Omental fat pad (tissue), 4 donors: ENCODE results near the gene LBHD2. TPM values are rescaled to one million over a fixed set of nuclear protein-coding genes. Genes with fewer than 3 reads are reported as not detected.
A peak's percentile ranks its signal among the peaks of the same experiment; 100 is the strongest.

Experiments
- ATAC-seq: fragments of 150-250 bp; one replicate; pipeline ENCODE4 v1.9.1; 2016; ENCODE audit warnings: mild to moderate bottlenecking, moderate library complexity; ENCODE audit not compliant: low FRiP score
- DNase-seq: peaks from one replicate; pipeline ENCODE4 v3.0.0-alpha.2; 2019; ENCODE audit warnings: low spot score
- total RNA-seq, 4 donors: library from RNA; depleted of rRNA; stranded (reverse); fragments of >200 nt; gene quantifications; one replicate each; pipeline ENCODE4 v1.1.0, GENCODE V29; 2016
- TF ChIP-seq, protein P1 (sequence below), 3 donors: fragments of 450-650 bp; IDR thresholded peaks; one replicate each; pipeline ENCODE4 v1.5.1; 2016 to 2017; ENCODE audit warnings: antibody characterized with exemption in 3 of 3, mild to moderate bottlenecking in 3 of 3, moderate library complexity in 2 of 3

Gene LBHD2
- total RNA-seq, 4 donors from 2014 or later: 6.3 TPM; not detected in 3

DNA sequence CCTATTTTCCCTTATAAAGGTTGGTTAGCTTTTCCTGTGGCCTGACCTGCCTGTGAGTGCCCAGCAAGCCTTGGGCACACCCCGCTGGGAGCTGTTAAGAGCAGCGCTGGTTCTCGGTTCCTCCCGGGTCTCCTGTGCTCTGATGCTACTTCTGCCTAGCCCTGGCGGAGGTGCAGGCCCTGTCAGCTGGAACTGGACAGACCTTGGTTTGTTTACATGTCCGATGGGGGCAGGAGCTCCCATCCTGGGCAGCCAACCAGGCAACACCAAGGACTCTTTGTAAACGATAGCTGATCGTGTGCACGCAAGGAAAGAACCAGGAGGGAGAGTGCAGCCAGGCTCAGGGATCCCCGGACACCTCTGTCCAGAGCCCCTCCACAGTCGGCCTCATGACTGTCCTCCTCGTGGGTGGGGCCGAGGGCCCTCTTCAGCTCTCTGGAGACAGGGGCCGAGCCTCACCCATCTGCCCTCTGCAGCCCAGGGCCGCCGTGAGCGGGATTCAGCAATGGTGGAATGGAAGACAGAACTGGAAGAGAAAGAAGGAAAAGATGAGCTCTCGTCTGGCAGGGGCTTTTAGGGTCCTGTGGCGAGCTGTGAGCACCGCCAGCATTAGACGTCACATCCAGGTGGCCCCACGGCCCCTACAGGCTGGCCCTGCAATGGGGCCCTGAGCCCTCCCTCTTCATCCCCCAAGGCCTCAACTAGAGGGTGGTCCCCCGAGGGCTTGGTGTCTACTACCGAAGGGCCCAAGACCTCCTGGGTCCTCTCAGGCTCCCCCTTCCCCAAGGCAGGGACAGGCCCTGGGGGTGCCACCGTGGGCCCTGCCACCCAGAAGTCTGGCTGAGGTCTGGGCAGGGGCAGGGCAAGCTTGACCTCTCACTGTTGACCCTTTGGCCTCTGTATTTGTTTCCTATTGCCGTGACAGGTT is 51.6 kb downstream of the LBHD2 start:
- ATAC-seq (no peak), DNase-seq (no peak)
- TF ChIP-seq, protein P1, sequence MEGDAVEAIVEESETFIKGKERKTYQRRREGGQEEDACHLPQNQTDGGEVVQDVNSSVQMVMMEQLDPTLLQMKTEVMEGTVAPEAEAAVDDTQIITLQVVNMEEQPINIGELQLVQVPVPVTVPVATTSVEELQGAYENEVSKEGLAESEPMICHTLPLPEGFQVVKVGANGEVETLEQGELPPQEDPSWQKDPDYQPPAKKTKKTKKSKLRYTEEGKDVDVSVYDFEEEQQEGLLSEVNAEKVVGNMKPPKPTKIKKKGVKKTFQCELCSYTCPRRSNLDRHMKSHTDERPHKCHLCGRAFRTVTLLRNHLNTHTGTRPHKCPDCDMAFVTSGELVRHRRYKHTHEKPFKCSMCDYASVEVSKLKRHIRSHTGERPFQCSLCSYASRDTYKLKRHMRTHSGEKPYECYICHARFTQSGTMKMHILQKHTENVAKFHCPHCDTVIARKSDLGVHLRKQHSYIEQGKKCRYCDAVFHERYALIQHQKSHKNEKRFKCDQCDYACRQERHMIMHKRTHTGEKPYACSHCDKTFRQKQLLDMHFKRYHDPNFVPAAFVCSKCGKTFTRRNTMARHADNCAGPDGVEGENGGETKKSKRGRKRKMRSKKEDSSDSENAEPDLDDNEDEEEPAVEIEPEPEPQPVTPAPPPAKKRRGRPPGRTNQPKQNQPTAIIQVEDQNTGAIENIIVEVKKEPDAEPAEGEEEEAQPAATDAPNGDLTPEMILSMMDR (IDR thresholded peaks at IDR 0.05): no peak

- DNase-seq (no peak), ATAC-seq (peak; percentile 74)
- TF ChIP-seq, protein P1 (IDR thresholded peaks at IDR 0.05): no peak
These were observed 52.6 kb downstream of the LBHD2 start for GRCh38 chr14:103136388-103137271.

DNA sequence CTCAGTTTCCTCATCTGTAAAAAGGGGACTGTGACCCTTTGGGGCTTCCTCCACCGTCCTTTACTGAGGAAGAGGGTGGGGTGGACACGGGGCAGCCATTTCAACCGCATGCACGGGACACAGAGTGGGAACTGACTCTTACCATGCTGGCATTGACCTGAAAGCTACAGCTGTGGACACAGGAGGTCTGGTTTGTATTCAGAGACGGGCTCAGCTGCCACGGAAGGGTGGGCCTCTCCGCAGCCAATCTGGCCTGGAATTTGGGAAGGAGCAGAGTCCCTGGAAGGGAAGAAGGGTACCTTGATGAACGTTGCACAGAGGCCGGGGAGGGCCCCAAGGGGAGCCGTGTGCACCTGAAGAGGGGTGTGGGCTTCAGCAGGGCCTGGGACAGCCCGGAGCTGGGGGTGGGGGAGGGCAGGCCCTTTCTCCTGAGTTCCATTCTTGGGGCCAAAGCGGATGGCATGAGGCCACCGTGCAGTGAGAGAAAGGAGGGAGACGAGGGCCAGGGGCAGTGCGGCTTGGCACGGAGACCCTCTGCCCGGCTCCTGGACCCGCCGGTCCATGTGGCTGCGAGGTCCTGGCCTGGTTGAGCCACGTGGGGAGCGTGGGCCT is 53.8 kb downstream of the LBHD2 start:
- no peak for DNase-seq
- ATAC-seq: peak; percentile 1
- TF ChIP-seq, protein P1 (IDR thresholded peaks at IDR 0.05): no peak

DNA sequence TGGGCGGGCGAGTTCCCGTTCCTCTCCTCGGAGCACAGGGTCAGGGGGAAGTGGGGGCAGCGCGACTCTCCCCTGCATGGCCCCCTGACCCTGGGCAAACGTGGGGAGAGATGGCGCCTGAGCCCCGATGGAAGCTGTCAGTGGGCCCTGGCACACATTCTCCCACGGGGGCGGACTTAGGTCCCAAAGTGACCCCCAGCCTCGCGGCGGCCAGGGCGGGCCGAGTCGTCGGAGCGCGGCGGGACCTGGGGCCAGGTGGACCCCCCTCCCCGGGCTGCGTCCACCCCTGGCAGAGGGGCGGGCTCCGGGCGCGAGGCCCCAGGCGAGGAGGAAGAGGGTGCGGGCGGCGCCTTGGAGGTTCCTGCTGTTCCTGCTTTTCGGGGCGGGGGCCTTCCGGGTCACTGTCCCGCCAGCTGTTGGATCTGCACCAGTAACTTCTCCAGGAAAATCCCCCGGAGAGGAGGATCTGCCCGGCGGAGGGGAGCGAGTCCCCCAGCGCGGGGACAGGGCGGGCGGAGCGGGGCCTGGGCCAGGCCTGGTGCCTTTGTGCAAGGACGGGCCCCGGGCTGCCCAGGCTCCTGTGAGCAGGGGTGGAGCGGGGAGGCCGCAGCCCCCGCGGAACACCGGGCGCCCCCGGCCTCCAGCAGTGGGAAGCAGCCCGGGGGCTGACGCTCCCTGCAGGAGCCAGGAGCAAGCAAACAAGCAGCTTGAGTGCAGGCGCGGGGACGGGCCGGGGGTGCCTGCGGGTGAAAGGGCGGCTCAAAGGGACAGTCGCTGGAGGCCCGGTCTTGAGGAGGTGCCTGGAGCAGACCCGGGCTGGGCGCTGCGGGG is 54.5 kb downstream of the LBHD2 start:
- ATAC-seq: peak; percentile 4
- no peak for DNase-seq
- TF ChIP-seq, protein P1 (IDR thresholded peaks at IDR 0.05): no peak

DNA sequence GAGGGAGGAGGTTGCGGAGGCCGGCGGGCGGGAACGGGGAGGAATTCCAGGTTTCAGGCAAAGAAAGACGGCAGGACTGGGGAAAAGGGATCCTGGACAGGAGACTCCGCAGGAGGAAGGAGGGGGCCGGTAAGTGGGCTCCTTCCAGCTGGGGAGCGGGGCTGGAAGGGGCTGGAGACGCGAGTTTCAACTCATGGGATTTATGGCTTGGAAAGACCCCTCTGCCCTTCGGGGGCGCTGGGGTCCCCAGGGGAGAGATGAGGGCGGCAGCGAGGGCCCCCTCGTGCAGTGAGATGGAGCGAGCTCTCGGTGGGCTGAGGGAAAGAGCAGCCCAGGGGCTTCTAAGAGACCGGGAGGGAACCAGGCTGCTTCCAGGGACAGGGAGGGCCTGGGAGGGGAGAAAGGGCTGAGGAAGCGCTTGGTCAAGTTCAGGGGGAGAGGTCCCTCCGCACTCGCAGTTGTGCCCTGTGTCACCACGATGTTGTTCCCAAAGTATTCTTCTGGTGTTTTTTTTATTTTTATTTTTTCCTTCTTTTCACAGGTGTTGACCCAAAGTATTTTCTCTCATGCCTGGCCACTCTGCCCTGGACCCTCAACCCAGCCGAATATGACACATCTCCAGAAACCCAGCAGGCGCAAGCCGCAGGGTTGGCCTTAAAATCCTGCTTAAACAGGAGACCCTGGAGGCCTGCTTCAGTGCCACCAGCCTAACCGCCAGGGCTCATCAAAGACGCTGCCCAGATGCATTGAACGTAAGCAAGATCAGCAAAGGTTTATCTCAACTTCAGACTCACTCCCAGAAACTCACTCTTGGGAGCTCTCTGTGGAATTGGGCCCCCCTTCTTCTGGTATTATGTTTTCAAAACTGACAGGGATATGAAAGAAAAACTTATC is 55.4 kb downstream of the LBHD2 start:
- TF ChIP-seq, protein P1 (IDR thresholded peaks at IDR 0.05): no peak
- DNase-seq (no peak), ATAC-seq (peak; percentile 0)

Other genes with a start within 250 kb of the LBHD2 start
- gene AMN, start 161.5 kb upstream of the LBHD2 start, total RNA-seq: 1 to 10 TPM in 2 of 4 donors, under 1 TPM in 2; 0.72 to 2.7 (median 1.7) TPM
- 100 to 1,000 TPM in 3 of 4 donors, 10 to 100 TPM in 1; 63.7 to 131 (median 113) TPM for gene CDC42BPB, start 26.7 kb upstream of the LBHD2 start, total RNA-seq
- 1 to 10 TPM in 2 of 4 donors, under 1 TPM in 1, not detected in 1; 0.93 to 5.2 (median 1.3) TPM for gene EXOC3L4, start 10.5 kb downstream of the LBHD2 start, total RNA-seq
- 100 to 1,000 TPM in 3 of 4 donors, 10 to 100 TPM in 1; 56.0 to 215 (median 144) TPM for gene TNFAIP2, start 39.3 kb downstream of the LBHD2 start, total RNA-seq